Liver (tissue), 9 donors: ENCODE results near the gene NDNF. TPM values are rescaled to one million over a fixed set of nuclear protein-coding genes. Genes with fewer than 3 reads are reported as not detected.
A peak's percentile ranks its signal among the peaks of the same experiment; 100 is the strongest.

ENCODE experiments used
- DNase-seq: peaks from one replicate; pipeline ENCODE4 v3.0.0-alpha.2; 2017; ENCODE audit warnings: low spot score
- H3K27ac ChIP-seq, 2 donors: one replicate each; pipeline ENCODE4 v1.7.0; 2013; ENCODE audit warnings: inconsistent platforms in 2 of 2, low read length in 2 of 2, control low read depth in 1 of 2, low read depth in 1 of 2, mild to moderate bottlenecking in 1 of 2
- H3K27me3 ChIP-seq, 4 donors: one replicate each; pipeline versions ENCODE4 v1.6.1 to v1.7.0; 2013; ENCODE audit warnings: low read length in 3 of 4, inconsistent platforms in 1 of 4, mild to moderate bottlenecking in 1 of 4, moderate library complexity in 1 of 4; ENCODE audit not compliant: control insufficient read depth in 4 of 4, insufficient read depth in 4 of 4
- H3K36me3 ChIP-seq, 4 donors: one replicate each; pipeline versions ENCODE4 v1.6.1 to v1.7.0; 2013; ENCODE audit warnings: low read length in 3 of 4, mild to moderate bottlenecking in 3 of 4, low read depth in 1 of 4, moderate library complexity in 1 of 4; ENCODE audit not compliant: control insufficient read depth in 4 of 4, insufficient read depth in 3 of 4
- H3K4me1 ChIP-seq, 4 donors: one replicate each; pipeline versions ENCODE4 v1.6.1 to v1.7.0; 2013; ENCODE audit warnings: low read length in 3 of 4, mild to moderate bottlenecking in 3 of 4, moderate library complexity in 1 of 4; ENCODE audit not compliant: control insufficient read depth in 4 of 4, insufficient read depth in 4 of 4
- H3K4me3 ChIP-seq, 3 donors: one replicate each; pipeline versions ENCODE4 v1.6.1 to v1.7.0; 2013; ENCODE audit warnings: low read length in 3 of 3, control low read depth in 1 of 3, low read depth in 1 of 3, mild to moderate bottlenecking in 1 of 3
- H3K9ac ChIP-seq, 2 donors: one replicate each; pipeline ENCODE4 v1.7.0; 2013; ENCODE audit warnings: low read length in 2 of 2, mild to moderate bottlenecking in 2 of 2, moderate library complexity in 2 of 2, control low read depth in 1 of 2, low read depth in 1 of 2
- H3K9me3 ChIP-seq, 4 donors: one replicate each; pipeline versions ENCODE4 v1.6.1 to v1.7.0; 2013; ENCODE audit warnings: low read length in 3 of 4; ENCODE audit not compliant: control insufficient read depth in 4 of 4
- ATF3 ChIP-seq: IDR thresholded peaks from 2 replicates; pipeline ENCODE4 v1.6.1; 2016; ENCODE audit warnings: antibody characterized with exemption
- CTCF ChIP-seq: fragments of 150-350 bp; IDR thresholded peaks from 2 replicates; pipeline ENCODE4 v1.5.1; 2017; ENCODE audit warnings: improper control_type of control experiment, low read depth, low read length; ENCODE audit not compliant: missing input control
- EGR1 ChIP-seq, 2 donors: IDR thresholded peaks; 2 replicates each; pipeline ENCODE4 v1.6.1; 2016 to 2018; ENCODE audit warnings: antibody characterized with exemption in 2 of 2, low read depth in 2 of 2
- FOXA1 ChIP-seq: IDR thresholded peaks from 2 replicates; pipeline ENCODE4 v1.6.1; 2016; ENCODE audit warnings: antibody characterized with exemption
- FOXA2 ChIP-seq: IDR thresholded peaks from 2 replicates; pipeline ENCODE4 v1.6.1; 2016; ENCODE audit warnings: antibody characterized with exemption
- GABPA ChIP-seq, 2 donors: IDR thresholded peaks in 1 of 2; conservative IDR thresholded peaks in 1 of 2; 2 replicates each; pipeline ENCODE4 v1.6.1; 2016; ENCODE audit warnings: antibody characterized with exemption in 2 of 2, mild to moderate bottlenecking in 1 of 2, moderate library complexity in 1 of 2
- HNF4A ChIP-seq, 2 donors: conservative IDR thresholded peaks; 2 replicates each; pipeline ENCODE4 v1.6.1; 2016; ENCODE audit warnings: antibody characterized with exemption in 2 of 2, mild to moderate bottlenecking in 2 of 2
- HNF4G ChIP-seq: IDR thresholded peaks from 2 replicates; pipeline ENCODE4 v1.6.1; 2016; ENCODE audit warnings: antibody characterized with exemption
- JUND ChIP-seq, 2 donors: IDR thresholded peaks; 2 replicates each; pipeline ENCODE4 v1.6.1; 2016; ENCODE audit warnings: antibody characterized with exemption in 2 of 2
- MAX ChIP-seq: IDR thresholded peaks from 2 replicates; pipeline ENCODE4 v1.6.1; 2016; ENCODE audit warnings: antibody characterized with exemption
- NR2F2 ChIP-seq: IDR thresholded peaks from 2 replicates; pipeline ENCODE4 v1.6.1; 2016; ENCODE audit warnings: antibody characterized with exemption
- RAD21 ChIP-seq, 2 donors: IDR thresholded peaks; 2 replicates each; pipeline ENCODE4 v1.6.1; 2016; ENCODE audit warnings: antibody characterized with exemption in 2 of 2, mild to moderate bottlenecking in 2 of 2
- REST ChIP-seq: IDR thresholded peaks from 2 replicates; pipeline ENCODE4 v1.6.1; 2016; ENCODE audit warnings: antibody characterized with exemption, mild to moderate bottlenecking
- RXRA ChIP-seq, 2 donors: IDR thresholded peaks; 2 replicates each; pipeline ENCODE4 v1.6.1; 2017 to 2018; ENCODE audit warnings: antibody characterized with exemption in 2 of 2, mild to moderate bottlenecking in 1 of 2
- SP1 ChIP-seq: IDR thresholded peaks from 2 replicates; pipeline ENCODE4 v1.6.1; 2018; ENCODE audit warnings: antibody characterized with exemption, mild to moderate bottlenecking
- TAF1 ChIP-seq: conservative IDR thresholded peaks from 2 replicates; pipeline ENCODE4 v1.6.1; 2016; ENCODE audit warnings: antibody characterized with exemption, mild to moderate bottlenecking
- YY1 ChIP-seq: IDR thresholded peaks from 2 replicates; pipeline ENCODE4 v1.6.1; 2016; ENCODE audit warnings: antibody characterized with exemption, mild to moderate bottlenecking
- ZBTB33 ChIP-seq: IDR thresholded peaks from 2 replicates; pipeline ENCODE4 v1.6.1; 2016; ENCODE audit warnings: antibody characterized with exemption
- WGBS: extraction: QIAGEN DNeasy Blood & Tissue Kit; methylation state at CpG from one replicate; pipeline ENCODE4 v1.1.7; 2013; 5-methylcytosine and 5-hydroxymethylcytosine counted together
- polyA plus RNA-seq, 2 donors: library from polyadenylated mRNA; stranded (reverse) in 1 of 2; unstranded in 1 of 2; fragments of 200-250 nt in 1 of 2; fragments of >200 nt in 1 of 2; fragmentation: Nextera tagmentation in 1 of 2; extraction: Ambion mirVana in 1 of 2; gene quantifications; one replicate each; pipeline versions ENCODE4 v1.2.1 to v1.2.3, GENCODE V29; 2013 to 2015
- total RNA-seq, 2 donors: library from RNA; depleted of rRNA; stranded (reverse); fragments of >200 nt; gene quantifications; one replicate each; pipeline ENCODE4 v1.2.3, GENCODE V29; 2014
- donor health status: healthy.
- donor health status: healthy.
- donor health status: healthy.
- donor health status: healthy.
- donor health status: healthy.

Gene NDNF
- total and polyA plus RNA-seq, 4 donors: 0.05 to 0.37 (median 0.13) TPM

- no peaks in the 10 kb centered on the region for H3K36me3 ChIP-seq
- H3K27ac ChIP-seq: peak overlapping the region; percentile 3 to 40
- H3K9me3 ChIP-seq: no peaks in the 10 kb centered on the region
- H3K4me1 ChIP-seq: peaks cover 0 to 17% (median 6%) of the 10 kb centered on the region in 4 donors
- no peak overlapping the region for H3K9ac ChIP-seq
- no peak for TF ChIP-seq FOXA1
- peak in 1 of 2 donors; percentile 47 for TF ChIP-seq JUND (IDR thresholded peaks at IDR 0.05)
- TF ChIP-seq MAX: peak; percentile 77
- TF ChIP-seq NR2F2: no peak
- TF ChIP-seq YY1: peak; percentile 11
- TF ChIP-seq ATF3: no peak
- TF ChIP-seq GABPA (IDR thresholded peaks at IDR 0.05 in 1 of 2, conservative IDR thresholded peaks at IDR 0.05 in 1 of 2): peak in 1 of 2 donors; percentile 19
- no peak for TF ChIP-seq FOXA2
- TF ChIP-seq SP1: no peak
- peak; percentile 41 to 77 for TF ChIP-seq HNF4A (conservative IDR thresholded peaks at IDR 0.05)
- peak in 1 of 2 donors; percentile 26 for TF ChIP-seq EGR1 (IDR thresholded peaks at IDR 0.05; ENCODE audit: low read depth in 2 of 2)
- TF ChIP-seq RXRA (IDR thresholded peaks at IDR 0.05): peak in 1 of 2 donors; percentile 37
- TF ChIP-seq ZBTB33: peak; percentile 33
- no peaks in the 10 kb centered on the region for H3K27me3 ChIP-seq
- 65% methylated on average over 2 of the region's 2 CpGs for WGBS
- no peak overlapping the region for H3K4me3 ChIP-seq
- DNase-seq: no peak
Measured at GRCh38 chr4:121026034-121026433, 46.3 kb downstream of the NDNF start.

GRCh38 chr4:121025540-121025939 lies 46.8 kb downstream of the NDNF start:
- WGBS: 44% methylated on average over 3 of the region's 3 CpGs
- H3K36me3 ChIP-seq: no peaks in the 10 kb centered on the region
- H3K4me3 ChIP-seq: no peak overlapping the region
- H3K9me3 ChIP-seq: no peaks in the 10 kb centered on the region
- no peak overlapping the region for H3K9ac ChIP-seq
- peak overlapping the region; percentile 3 to 40 for H3K27ac ChIP-seq
- no peaks in the 10 kb centered on the region for H3K27me3 ChIP-seq
- peaks cover 0 to 13% (median 6%) of the 10 kb centered on the region in 4 donors for H3K4me1 ChIP-seq
- DNase-seq: no peak
- TF ChIP-seq CTCF (no peak), TAF1 (no peak), ZBTB33 (no peak), MAX (no peak), REST (no peak), EGR1 (IDR thresholded peaks at IDR 0.05; ENCODE audit: low read depth in 2 of 2) (no peak), SP1 (no peak), HNF4G (no peak), RAD21 (IDR thresholded peaks at IDR 0.05) (no peak), FOXA1 (no peak), FOXA2 (no peak), JUND (IDR thresholded peaks at IDR 0.05) (no peak), RXRA (IDR thresholded peaks at IDR 0.05) (no peak), HNF4A (conservative IDR thresholded peaks at IDR 0.05) (no peak), ATF3 (no peak), GABPA (IDR thresholded peaks at IDR 0.05 in 1 of 2, conservative IDR thresholded peaks at IDR 0.05 in 1 of 2) (no peak), NR2F2 (no peak), YY1 (no peak)
